K562 (cell line): ENCODE data around the gene RCN2. TPM values are rescaled to one million over a fixed set of nuclear protein-coding genes. Genes with fewer than 3 reads are reported as not detected.

ENCODE experiments used
- ATAC-seq: fragments of 200-7000 bp; cut with Tn5 transposase; 3 replicates; pipeline ENCODE4 v1.9.1; 2020; ENCODE audit warnings: moderate library complexity
- BruUV-seq: library from RNA; stranded (reverse); fragments of 400-500 nt; replicated peaks from 2 replicates; lab custom pipeline; 2021; lab: Mats Ljungman, UMichigan
- CTCF ChIA-PET: fragments of 300-600 bp; formaldehyde crosslinking; extraction: SDS; loops from one replicate; lab custom pipeline; 2021; ENCODE audit warnings: low intra/inter-chr PET ratio; lab: Yijun Ruan, JAX
- POLR2A ChIA-PET: fragments of 300-600, 350-650 bp; sonication (Branson Sonifier 250); formaldehyde crosslinking; extraction: SDS; loops from one replicate; lab custom pipeline; 2021; ENCODE audit warnings: antibody characterized with exemption, inconsistent platforms; lab: Yijun Ruan, JAX
- DNase-seq, 4 experiments: peaks; one replicate each; pipeline versions ENCODE4 v3.0.0 to v3.0.0-alpha.2; 2011 to 2018; ENCODE audit warnings: low spot score in 3 of 4, mixed read lengths in 3 of 4; ENCODE audit errors: extremely low read depth in 1 of 4
- FAIRE-seq: peaks from 2 replicates; lab custom pipeline; 2011; peaks lifted over from hg19 to GRCh38; lab: Jason Lieb, UNC
- H2AFZ ChIP-seq: 2 replicates; pipeline ENCODE4 v1.6.0; 2011; ENCODE audit warnings: low read depth, low read length, control low read depth, inconsistent platforms
- H3K27ac ChIP-seq: fragments of 200-600 bp; 3 replicates; pipeline ENCODE4 v1.8.0; 2011; ENCODE audit warnings: low read depth, mild to moderate bottlenecking, control low read depth, inconsistent platforms, low read length, moderate library complexity, mixed read lengths; ENCODE audit errors: extremely low read depth
- H3K27me3 ChIP-seq, 2 experiments: fragments of 300-600 bp in 1 of 2; 2 replicates in 1 of 2; 3 replicates in 1 of 2; pipeline versions ENCODE4 v1.6.0 to v1.8.0; 2011; ENCODE audit warnings: inconsistent platforms in 2 of 2, low read length in 2 of 2, mild to moderate bottlenecking in 1 of 2, mixed read lengths in 1 of 2, moderate library complexity in 1 of 2; ENCODE audit not compliant: control insufficient read depth in 2 of 2, insufficient read depth in 2 of 2
- H3K36me3 ChIP-seq: fragments of 300-600 bp; 3 replicates; pipeline ENCODE4 v1.8.0; 2011; ENCODE audit warnings: mild to moderate bottlenecking, low read length, inconsistent platforms; ENCODE audit not compliant: control insufficient read depth, insufficient read depth
- H3K4me1 ChIP-seq, 2 experiments: fragments of 200-600 bp in 1 of 2; replicated peaks in 1 of 2; 2 replicates in 1 of 2; 3 replicates in 1 of 2; pipeline versions ENCODE4 v1.5.1 to v1.8.0; 2011; ENCODE audit warnings: inconsistent platforms in 2 of 2, low read length in 2 of 2, mild to moderate bottlenecking in 1 of 2, mixed read lengths in 1 of 2, moderate library complexity in 1 of 2; ENCODE audit not compliant: control insufficient read depth in 2 of 2, insufficient read depth in 2 of 2
- H3K4me2 ChIP-seq: 2 replicates; pipeline ENCODE4 v1.6.1; 2011; ENCODE audit warnings: low read length, control low read depth, inconsistent platforms, mixed read lengths; ENCODE audit not compliant: insufficient read depth
- H3K4me3 ChIP-seq: fragments of 200-600 bp; sonication (generic), shearing (Covaris generic); 2 replicates; pipeline ENCODE4 v1.5.1; 2016; ENCODE audit warnings: control low read depth, inconsistent platforms
- H3K79me2 ChIP-seq: fragments of 200-600 bp; 3 replicates; pipeline ENCODE4 v1.8.0; 2011; ENCODE audit warnings: low read length, inconsistent platforms; ENCODE audit not compliant: control insufficient read depth, insufficient read depth
- H3K9ac ChIP-seq, 2 experiments: 2 replicates each; pipeline versions ENCODE4 v1.6.0 to v1.6.1; 2011; ENCODE audit warnings: low read depth in 2 of 2, low read length in 2 of 2, control low read depth in 1 of 2, inconsistent platforms in 1 of 2, mild to moderate bottlenecking in 1 of 2, mixed read lengths in 1 of 2; ENCODE audit not compliant: insufficient read depth in 1 of 2
- H3K9me1 ChIP-seq: one replicate; pipeline ENCODE4 v1.6.0; 2011; ENCODE audit warnings: inconsistent platforms, mild to moderate bottlenecking, low read length, moderate library complexity; ENCODE audit not compliant: control insufficient read depth, insufficient read depth
- H3K9me3 ChIP-seq: replicated peaks from 2 replicates; pipeline ENCODE4 v1.5.1; 2011; ENCODE audit warnings: low read depth, low read length, inconsistent platforms; ENCODE audit not compliant: control insufficient read depth, insufficient read depth
- H4K20me1 ChIP-seq: replicated peaks from 2 replicates; pipeline ENCODE4 v1.6.1; 2011; ENCODE audit warnings: low read length, inconsistent platforms, mixed read lengths; ENCODE audit not compliant: control insufficient read depth, insufficient read depth
- CBX5 ChIP-seq: IDR thresholded peaks from 2 replicates; pipeline ENCODE4 v1.6.1; 2014; ENCODE audit warnings: low read depth, borderline replicate concordance
- CHD2 ChIP-seq: IDR thresholded peaks from 2 replicates; pipeline ENCODE4 v1.6.1; 2011; ENCODE audit warnings: low read depth, low read length
- CXXC5 ChIP-seq: fragments of 250-450 bp; sonication (Bioruptor Pico); IDR thresholded peaks from 2 replicates; pipeline ENCODE4 v1.8.0; 2022; ENCODE audit warnings: inconsistent platforms, mild to moderate bottlenecking, moderate library complexity
- EGR1 ChIP-seq: fragments of 450-650 bp; conservative IDR thresholded peaks from 2 replicates; pipeline ENCODE4 v1.6.1; 2017; ENCODE audit warnings: mild to moderate bottlenecking
- EHMT2 ChIP-seq: fragments of 450-650 bp; IDR thresholded peaks from 2 replicates; pipeline ENCODE4 v1.6.1; 2018; ENCODE audit warnings: antibody characterized with exemption
- NRF1 ChIP-seq, 2 experiments: fragments of 450-650 bp; IDR thresholded peaks in 1 of 2; conservative IDR thresholded peaks in 1 of 2; 2 replicates each; pipeline ENCODE4 v1.6.1; 2014; ENCODE audit warnings: mild to moderate bottlenecking in 2 of 2
- ZFP36 ChIP-seq: fragments of 150-350 bp; IDR thresholded peaks from 2 replicates; pipeline ENCODE4 v1.6.1; 2018; ENCODE audit warnings: low read length, low read depth; ENCODE audit not compliant: partially characterized antibody
- ZNF398 ChIP-seq: fragments of 250-450 bp; sonication (Bioruptor Pico); IDR thresholded peaks from 2 replicates; pipeline ENCODE4 v1.8.0; 2021; ENCODE audit warnings: moderate library complexity, mild to moderate bottlenecking, inconsistent platforms
- ZNF507 ChIP-seq: conservative IDR thresholded peaks from 2 replicates; pipeline ENCODE4 v1.6.1; 2017; ENCODE audit warnings: missing genetic modification characterization, missing compliant biosample characterization
- ZNF707 ChIP-seq: fragments of 250-450 bp; sonication (Bioruptor Pico); conservative IDR thresholded peaks from 2 replicates; pipeline ENCODE4 v1.8.0; 2022; ENCODE audit warnings: inconsistent platforms, mild to moderate bottlenecking, moderate library complexity
- ZNF79 ChIP-seq: fragments of 250-450 bp; sonication (Bioruptor Pico); IDR thresholded peaks from 2 replicates; pipeline ENCODE4 v1.4.0; 2020; ENCODE audit warnings: low read depth, mild to moderate bottlenecking, moderate library complexity
- WGBS: fragments of 100-300 bp; shearing (Covaris generic); methylation state at CpG from one replicate; pipeline ENCODE4 v1.1.6; 2016; ENCODE audit warnings: low coverage, mixed read lengths; ENCODE audit not compliant: insufficient coverage; ENCODE audit errors: missing lambda C conversion rate; 5-methylcytosine and 5-hydroxymethylcytosine counted together
- in situ Hi-C: fragments of 300-500 bp; cut with MboI; formaldehyde crosslinking; loops from 4 replicates; pipeline ENCODE4 v1.15.0; 2018; ENCODE audit warnings: inconsistent platforms, mixed read lengths
- intact Hi-C: fragments of 100-400 bp; cut with micrococcal nuclease; formaldehyde crosslinking; loops from 2 replicates; pipeline ENCODE4 v1.14.2; 2022
- polyA plus RNA-seq, 8 experiments: library from polyadenylated mRNA; depleted of rRNA in 4 of 8; stranded (reverse) in 5 of 8; unstranded in 3 of 8; fragments of >200 nt; fragmentation: Nextera tagmentation in 2 of 8; fragmentation: Illumina TruSeq in 1 of 8; extraction: Ambion mirVana in 2 of 8; extraction: Trizol in 1 of 8; gene quantifications; 2 replicates each; pipeline versions ENCODE4 v1.2.1 to v1.2.3, GENCODE V29; 2011 to 2014; ENCODE audit warnings: inconsistent platforms in 1 of 8, missing spikeins in 1 of 8
- total RNA-seq, 7 experiments: library from RNA; depleted of rRNA in 6 of 7; stranded (reverse); fragments of >200 nt in 6 of 7; fragmentation: Illumina TruSeq in 2 of 7; extraction: Trizol in 2 of 7; gene quantifications; 2 replicates each; pipeline versions ENCODE4 v1.2.1 to v1.2.3, GENCODE V29; 2011 to 2021; ENCODE audit warnings: low replicate concordance in 1 of 7
- TF ChIP-seq, protein P1 (sequence below): fragments of 250-450 bp; sonication (Bioruptor Pico); IDR thresholded peaks from 2 replicates; pipeline ENCODE4 v1.6.1; 2021; ENCODE audit warnings: mild to moderate bottlenecking

RCN2 gene
- total and polyA plus RNA-seq, 9 of the 15 experiments (the other 6 are each of a cell fraction or from before 2014, with no cell fraction given): 20.9 to 63.6 (median 52.8) TPM

GRCh38 chr15:76994971-76995945 is 63.7 kb downstream of the RCN2 start, which contains the start of gene PSTPIP1:
Gene PSTPIP1 (plus strand): TSS chr15:76995126. CDS start chr15:76995574, 448 bp downstream.
- WGBS: 0% methylated on average over 25 of the region's 28 CpGs
- Histone ChIP-seq H3K27ac (no peak within 1 kb of the TSS), H3K27me3 (peaks cover 41 to 92% of the 10 kb centered on the region in 2 experiments), H3K4me2 (no peak within 1 kb of the TSS), H4K20me1 (peaks cover 4% of the 10 kb centered on the region; the same call in 1 of the 2 replicates), H3K9me3 (no peaks in the 10 kb centered on the region), H3K79me2 (no peaks in the 10 kb centered on the region), H3K9me1 (no peaks in the 10 kb centered on the region), H3K4me1 (peaks cover 0 to 12% of the 10 kb centered on the region in 2 experiments; a peak in 1 of 5 replicates), H3K36me3 (no peaks in the 10 kb centered on the region), H3K4me3 (no peak within 1 kb of the TSS), H2AFZ (no peak within 1 kb of the TSS), H3K9ac (no peak within 1 kb of the TSS)
- no peak for FAIRE-seq
- in situ Hi-C loops: no loop called here
- CTCF ChIA-PET: no interaction called here
- no peak for DNase-seq
- ATAC-seq: no peak
- TF ChIP-seq NRF1 (conservative IDR thresholded peaks at IDR 0.05 in 1 of 2, IDR thresholded peaks at IDR 0.05 in 1 of 2) (peak in 1 of 2 experiments; percentile 8; a peak in 1 of 4 replicates), ZNF707 (CRISPR knock-in tag) (no peak)
- BruUV-seq: no TSS peak
- POLR2A ChIA-PET: interaction anchor here (0.6 kb wide), 2 partner anchors 152 to 573 kb away, joined by 3 read pairs; no protein-coding TSS in a partner anchor
- intact Hi-C loops: no loop called here

DNA sequence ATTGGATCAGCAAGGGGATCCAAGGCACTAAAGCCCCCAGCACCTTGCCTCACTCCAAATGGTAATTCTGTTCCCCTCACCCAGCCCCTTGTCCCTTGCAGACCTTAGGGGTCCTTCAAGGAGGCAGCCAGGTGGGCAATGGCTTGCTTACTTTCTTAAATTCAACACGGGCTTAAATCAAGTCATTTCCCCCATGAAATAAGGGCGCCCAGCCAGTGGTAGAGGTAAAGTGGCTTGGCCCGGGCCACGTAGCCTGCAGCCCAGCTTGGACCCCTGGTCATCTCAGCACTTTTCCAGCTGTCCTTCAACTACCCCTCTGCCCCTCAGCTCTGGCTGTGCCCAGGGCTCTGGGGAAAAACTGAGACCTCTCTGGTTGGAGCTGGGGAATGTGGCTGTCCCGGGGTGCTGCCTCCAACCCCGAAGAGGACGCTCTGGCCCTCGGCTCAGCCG is 64.6 kb downstream of the RCN2 start:
- Histone ChIP-seq H3K9ac (no peak overlapping the region; a peak in 1 of 4 replicates), H4K20me1 (peaks cover 4% of the 10 kb centered on the region; the same call in 1 of the 2 replicates), H3K36me3 (no peaks in the 10 kb centered on the region), H3K4me3 (no peak overlapping the region), H3K27me3 (peaks cover 36 to 88% of the 10 kb centered on the region in 2 experiments), H3K4me2 (no peak overlapping the region), H3K79me2 (no peaks in the 10 kb centered on the region), H3K27ac (no peak overlapping the region), H3K4me1 (peaks cover 0 to 12% of the 10 kb centered on the region in 2 experiments; a peak in 1 of 5 replicates), H2AFZ (no peak overlapping the region), H3K9me3 (no peaks in the 10 kb centered on the region), H3K9me1 (no peaks in the 10 kb centered on the region)
- POLR2A ChIA-PET: no interaction called here
- DNase-seq: no peak
- 0% methylated on average over 9 of the region's 9 CpGs for WGBS
- in situ Hi-C loops: no loop called here
- FAIRE-seq: no peak
- no TSS peak for BruUV-seq
- intact Hi-C loops: no loop called here
- CTCF ChIA-PET: no interaction called here
- no peak for ATAC-seq
- TF ChIP-seq ZNF398 (CRISPR knock-in tag) (no peak), ZNF507 (tag) (no peak), EHMT2 (no peak), EGR1 (no peak), CXXC5 (CRISPR knock-in tag) (no peak), CBX5 (no peak), ZFP36 (no peak), CHD2 (no peak), ZNF79 (CRISPR knock-in tag) (no peak)
- TF ChIP-seq, protein P1, sequence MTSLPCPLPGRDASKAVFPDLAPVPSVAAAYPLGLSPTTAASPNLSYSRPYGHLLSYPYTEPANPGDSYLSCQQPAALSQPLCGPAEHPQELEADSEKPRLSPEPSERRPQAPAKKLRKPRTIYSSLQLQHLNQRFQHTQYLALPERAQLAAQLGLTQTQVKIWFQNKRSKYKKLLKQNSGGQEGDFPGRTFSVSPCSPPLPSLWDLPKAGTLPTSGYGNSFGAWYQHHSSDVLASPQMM (CRISPR knock-in tag): no peak
